NCI-H345 treated with DMSO at 0.1 percent for 48 hours (cell line): ENCODE data around the gene JAZF1.

Experiments used
- DNase-seq: peaks from one replicate; lab custom pipeline; 2025; ENCODE audit not compliant: unreplicated experiment; lab: John Stamatoyannopoulos, UW

Gene JAZF1

DNA sequence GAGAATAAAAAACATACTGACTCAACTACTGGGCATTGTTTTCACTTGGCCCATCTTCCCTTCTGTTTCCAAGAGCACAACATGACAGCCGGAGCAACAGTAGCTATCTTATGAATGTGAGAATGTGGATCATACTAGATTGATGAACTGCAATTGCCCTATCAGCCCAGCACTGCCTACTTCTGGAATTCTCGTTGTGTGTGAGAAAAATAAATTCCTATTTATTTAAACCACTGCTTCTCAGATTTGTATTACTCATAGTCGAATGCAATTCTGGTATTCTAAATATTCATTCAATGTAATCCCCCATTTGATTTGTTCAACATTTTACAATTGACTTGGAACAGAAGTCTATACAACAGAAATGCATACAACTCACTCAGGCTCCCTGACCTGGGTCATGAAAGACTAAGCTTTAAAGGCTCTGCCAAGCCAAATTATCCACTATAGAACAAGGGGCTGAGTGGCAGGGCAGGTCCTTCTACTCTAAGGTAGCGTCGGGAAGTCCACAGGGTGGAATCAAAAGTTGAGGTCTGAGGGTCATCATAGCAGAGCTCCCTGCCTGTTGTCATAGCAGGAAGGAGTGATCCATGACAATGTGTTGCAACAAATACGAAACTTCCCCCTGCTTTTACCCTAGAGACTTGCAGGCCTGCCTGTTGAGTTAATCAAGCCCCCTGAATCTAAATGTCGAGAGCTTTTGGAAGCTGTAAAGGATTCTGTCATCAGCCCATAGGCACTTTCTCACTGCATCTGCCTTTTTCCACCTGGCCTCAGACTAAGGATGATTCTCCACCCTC lies 12.4 kb upstream of the JAZF1 start:
- no peak for DNase-seq

DNA sequence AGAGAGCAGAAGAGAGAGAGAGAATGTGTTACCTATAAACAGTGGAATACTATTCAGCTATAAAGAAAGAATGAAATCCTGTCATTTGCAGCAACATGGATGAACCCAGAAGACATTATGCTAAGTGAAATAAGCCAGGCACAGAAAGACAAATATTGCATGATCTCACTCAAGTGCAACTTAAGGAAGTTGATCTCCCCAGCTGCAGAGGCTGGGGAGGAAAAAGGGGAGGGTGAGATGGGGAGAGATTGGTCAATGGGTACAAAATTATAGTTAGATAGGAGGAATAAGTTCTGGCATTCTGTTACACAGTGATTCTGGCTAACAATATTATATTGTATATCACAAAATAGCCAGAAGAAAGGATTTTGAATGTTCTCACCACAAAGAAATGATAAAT lies 11.2 kb upstream of the JAZF1 start:
- no peak for DNase-seq

DNA sequence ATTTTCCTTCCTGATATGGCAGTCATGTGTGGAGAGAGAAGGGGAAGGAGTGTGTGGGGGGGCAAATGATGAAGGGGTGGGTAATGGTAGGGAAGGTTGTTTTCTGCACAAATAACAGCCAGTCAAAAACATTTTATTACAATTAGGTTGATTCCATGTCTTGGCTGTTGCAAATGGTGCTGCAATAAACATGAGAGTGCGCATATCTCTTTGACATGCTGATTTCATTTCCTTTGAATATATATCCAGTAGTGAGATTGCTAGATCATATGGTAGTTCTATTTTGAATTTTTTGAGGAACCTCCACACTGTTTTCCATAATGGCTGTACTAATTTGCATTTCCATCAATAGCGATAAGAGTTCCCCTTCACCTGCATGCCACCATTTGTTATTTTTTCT lies 10.6 kb upstream of the JAZF1 start:
- no peak for DNase-seq

DNA sequence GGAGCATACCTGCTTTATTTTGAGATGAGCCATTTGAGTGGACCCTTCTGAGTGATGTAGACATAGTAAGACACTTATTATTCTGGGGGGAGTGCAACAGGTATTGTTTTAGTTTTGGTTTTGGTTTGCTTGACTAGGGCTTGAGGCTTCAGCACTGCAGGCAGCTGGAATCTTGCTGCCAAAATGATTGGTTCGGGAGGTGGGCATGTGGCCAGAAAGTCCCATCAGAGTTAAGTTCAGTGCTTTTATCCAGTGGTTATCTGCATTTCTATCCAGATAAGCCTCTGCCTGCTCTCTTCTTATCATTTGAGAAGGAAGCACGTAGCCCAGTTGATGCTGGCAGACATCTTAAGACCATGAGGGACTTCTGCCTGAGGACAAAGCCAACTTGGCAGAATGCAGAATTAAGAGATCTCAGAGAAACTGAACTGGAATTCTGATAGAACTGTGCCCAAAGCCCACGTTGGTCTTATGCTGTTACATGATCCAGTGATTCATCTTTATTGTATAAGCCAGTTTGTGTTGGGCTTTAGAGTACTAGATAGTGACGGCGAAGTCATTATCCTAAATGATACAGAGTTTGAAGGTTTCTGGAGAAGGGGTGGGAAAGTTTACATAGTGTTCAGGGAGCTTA lies 9.6 kb upstream of the JAZF1 start:
- no peak for DNase-seq

DNA sequence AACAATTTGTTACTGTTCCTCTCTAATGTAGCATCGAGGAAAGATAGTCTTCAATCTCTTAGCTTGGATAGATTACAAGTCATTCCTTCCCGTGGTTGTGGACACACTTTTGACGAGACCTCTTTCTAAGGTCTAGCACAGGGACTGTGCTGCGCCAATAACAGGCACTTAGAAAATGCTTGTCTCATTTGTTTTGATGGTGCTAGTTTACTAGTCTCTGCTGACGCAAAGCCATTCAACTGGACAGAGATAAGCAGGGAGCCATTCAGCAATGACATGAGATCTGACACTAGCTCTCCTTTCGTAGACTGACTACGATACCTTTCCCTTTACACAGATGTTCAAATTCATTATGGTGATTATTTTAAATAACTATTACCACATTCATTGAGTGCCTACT lies 6.4 kb upstream of the JAZF1 start:
- no peak for DNase-seq

DNA sequence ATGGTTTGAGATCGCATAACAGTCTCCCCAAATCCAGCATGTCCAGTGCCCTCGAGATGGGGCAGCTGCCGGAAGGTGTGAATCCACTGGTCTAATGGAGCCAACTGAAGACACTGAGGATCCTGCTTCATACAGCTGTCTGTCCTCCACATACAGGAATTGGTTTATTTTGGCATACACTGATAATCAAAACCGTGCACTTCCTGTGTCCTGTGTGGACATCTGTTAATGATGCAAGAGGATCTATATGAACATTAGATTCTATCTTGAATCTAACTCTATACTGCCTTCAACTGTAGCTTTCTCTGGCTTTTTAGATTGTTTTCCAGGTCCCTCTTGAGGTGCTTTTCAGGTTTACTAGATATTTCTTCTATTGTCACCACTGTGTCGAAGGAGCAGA lies 3.0 kb upstream of the JAZF1 start:
- DNase-seq: no peak

DNA sequence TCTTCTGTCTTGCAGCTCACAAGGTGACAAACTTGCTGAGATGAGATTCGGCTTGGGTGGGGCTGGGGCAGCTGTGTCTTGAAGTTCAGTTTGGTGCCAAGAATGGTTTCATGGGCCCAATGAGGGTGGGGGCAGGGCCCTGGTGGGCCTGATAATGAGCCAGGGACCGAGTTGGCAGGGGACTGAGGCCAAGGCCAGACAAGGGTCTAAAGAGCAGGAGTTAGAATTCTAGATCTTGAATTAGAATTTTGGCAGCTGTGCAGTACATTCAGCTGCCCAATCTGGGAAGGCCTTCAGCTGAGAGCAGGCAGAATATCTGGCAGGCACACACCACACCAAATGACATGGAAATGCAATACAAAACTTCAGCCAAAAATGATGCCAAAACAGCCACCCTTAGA lies 1.5 kb upstream of the JAZF1 start:
- DNase-seq: no peak

DNA sequence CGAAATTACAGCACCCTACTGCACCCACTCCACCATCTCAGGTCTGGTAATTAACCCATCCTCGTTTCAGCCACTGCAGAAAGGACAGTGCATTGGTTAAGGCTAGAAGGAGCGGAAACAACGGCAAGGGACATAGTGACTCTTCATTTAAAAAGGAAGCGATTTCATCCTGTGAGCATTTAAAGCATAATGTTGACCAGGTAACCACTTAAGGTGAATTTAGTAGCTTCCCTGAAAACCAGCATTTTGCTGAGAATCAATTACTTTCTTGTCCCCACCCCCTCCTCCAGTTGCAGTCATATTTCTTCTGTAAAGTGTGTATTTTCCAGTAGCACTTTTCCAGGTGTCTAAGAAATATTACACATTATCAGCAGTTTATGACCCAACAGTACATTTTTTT lies 821 bp upstream of the JAZF1 start:
- no peak for DNase-seq

DNA sequence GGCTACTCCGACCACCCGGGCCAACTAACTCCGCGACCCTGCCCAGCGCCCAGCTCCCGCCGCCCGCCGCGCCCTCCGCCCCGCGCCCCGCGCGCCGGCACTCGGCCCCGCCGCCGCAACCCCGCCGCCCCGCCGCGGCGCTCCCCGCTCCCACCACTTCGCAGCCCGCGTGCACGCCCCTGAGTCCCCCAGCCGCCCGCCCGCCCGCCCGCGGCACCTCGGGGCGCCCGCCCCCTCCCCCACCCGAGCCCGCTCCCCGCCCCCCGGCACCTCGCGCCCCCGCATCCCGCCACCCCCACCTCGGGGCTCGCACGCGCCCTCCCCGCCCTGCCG lies 598 bp downstream of the JAZF1 start:
- DNase-seq: no peak

DNA sequence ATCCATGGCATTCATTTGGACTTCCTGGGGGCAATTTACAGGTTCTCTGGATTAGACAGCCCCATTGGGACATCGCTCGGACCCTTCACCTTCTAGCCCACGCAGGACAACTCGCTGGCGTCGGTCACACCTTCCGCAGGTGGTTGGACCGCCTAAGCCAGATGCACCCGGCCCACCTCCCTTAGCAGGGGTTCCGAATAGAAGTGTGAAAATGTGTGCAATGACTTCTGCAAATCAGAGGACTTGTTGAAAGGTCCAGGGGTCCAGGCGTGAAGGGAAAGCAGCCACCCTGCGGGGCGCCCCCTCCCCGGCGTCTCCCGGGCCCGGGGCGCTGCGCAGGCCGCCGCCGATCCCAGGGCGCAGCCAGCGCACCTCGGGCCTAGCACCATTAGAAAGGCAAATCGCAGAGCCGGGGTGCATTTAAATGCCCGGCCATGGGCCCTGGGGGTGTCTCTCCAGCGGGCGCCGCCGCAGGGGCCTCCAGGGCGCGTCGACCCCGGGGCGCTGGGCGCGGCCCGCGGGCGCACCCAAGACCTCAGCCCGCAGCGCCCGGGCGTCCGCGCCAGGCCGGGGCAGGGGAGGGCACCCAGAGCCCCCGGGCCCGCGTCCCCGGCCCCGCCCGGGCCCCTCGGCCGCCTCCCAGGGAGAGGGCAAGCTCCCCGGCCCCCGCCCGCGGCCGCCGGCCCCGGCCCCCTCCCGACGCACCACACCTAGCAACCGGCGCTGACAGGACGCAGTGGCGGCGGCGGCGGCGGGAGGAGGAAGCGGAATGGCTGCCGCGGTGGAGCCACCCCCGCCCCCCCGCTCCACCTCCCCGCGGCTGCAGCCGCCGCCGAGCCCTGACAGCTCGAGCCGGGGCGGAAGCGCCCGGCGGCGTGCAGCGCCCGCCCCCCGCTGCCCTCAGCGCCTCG lies 1.2 kb downstream of the JAZF1 start:
- peak; percentile 38 for DNase-seq

DNA sequence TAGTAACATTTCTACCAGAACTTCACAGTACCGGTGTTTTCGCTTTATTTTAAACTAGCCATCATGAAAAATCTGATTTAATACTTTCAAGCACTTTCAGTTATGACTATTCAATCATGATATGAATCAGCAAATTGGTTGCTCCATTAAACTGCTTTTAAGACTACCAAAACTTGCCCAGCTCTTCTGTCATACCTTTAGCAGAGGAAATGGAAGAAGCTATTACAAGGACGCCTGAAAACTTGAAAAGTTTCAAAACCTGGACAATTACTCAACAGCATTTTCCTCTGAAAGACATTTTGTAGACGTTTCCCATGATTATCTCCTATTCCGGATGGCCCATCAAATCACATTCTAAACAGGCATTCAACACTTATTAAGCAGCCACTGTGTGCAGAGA lies 2.0 kb downstream of the JAZF1 start:
- DNase-seq: no peak

DNA sequence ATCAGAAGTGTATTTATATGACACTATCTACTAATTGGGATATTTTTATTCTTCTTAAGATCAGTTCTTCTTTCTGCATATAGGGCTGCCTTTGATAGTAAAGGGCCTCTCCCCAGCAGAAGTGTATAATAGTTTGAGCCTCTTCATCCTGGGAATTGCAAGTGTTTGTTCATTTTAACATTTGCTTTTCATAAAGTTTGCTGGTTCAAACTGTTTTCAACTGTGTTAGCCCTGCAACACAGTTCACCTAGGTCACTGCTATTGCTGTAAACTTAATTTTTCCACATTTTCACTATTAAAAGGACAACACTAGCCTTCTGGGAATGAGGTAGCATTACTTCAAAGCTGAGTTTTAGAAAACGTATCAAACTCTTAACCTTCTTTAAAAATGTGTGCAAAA lies 2.8 kb downstream of the JAZF1 start:
- no peak for DNase-seq

DNA sequence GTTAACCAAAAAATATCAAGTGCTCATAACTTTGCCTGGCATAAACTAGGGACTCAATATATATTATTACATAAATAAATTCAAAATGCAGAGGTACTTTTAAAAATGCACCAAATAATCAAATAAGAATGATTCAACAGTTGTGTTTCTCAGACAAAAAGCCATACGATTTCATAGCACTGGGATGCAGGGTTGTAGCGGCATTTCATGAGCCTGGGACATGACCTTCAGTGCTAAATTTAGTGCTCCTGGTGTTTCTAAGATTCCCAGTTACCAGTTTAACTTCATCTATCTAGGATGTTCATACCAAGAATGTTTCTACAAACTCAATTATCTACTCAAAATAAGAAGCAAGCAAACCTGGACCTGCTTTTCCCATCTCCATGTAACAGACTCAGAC lies 4.0 kb downstream of the JAZF1 start:
- no peak for DNase-seq

DNA sequence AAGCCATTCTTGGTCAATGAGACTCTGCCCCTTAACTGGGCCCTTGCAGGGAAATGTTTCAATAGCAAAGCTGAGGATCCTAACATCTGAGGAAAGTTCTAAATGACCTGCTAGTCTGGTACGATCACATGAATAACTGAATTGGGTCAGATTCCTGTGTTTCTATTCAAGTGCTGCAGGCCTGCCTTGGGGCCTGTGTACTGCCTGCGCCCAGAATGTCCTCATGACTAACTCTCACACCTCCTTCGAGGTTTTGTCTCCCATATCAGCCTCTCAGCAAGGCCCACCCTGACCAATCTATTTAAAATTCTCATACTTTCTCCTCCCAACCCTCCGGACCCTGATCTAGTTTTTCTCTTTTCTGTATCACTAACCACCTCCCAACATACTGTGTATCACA lies 4.4 kb downstream of the JAZF1 start:
- no peak for DNase-seq

DNA sequence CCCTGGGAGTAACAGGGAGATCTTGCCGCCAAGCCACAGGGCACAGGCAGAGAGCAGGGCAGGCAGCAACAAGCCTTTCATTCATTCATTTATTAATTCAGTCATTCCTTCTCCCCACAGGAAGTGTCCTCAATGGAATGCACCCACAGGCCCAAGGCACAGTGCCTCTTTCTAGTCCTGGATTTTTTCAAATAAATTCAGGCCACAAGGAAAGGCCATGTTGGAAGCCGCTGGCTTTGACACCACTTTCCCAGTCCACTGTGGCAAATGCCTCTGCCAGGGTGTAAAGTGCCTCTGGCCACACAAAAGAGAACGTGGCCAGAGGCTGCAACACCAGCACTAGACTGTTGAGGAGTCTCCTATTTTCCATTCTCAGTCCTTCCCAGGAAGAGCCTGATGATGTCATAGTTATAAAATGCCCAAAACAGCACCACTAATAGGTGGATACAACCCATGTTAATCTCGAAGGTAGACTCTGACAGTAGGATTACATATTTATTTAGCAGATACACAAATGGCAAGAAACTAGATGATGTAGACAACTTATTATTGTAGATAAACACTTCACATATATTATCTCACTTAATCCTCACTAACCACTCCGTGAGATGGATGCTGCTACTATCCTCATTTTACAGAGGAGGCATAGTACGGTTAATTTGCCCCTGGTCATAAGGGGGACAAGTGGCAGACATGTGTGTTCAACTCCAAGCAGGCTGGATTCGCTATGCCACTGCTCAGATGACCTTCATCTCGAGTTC lies 5.5 kb downstream of the JAZF1 start:
- no peak for DNase-seq

DNA sequence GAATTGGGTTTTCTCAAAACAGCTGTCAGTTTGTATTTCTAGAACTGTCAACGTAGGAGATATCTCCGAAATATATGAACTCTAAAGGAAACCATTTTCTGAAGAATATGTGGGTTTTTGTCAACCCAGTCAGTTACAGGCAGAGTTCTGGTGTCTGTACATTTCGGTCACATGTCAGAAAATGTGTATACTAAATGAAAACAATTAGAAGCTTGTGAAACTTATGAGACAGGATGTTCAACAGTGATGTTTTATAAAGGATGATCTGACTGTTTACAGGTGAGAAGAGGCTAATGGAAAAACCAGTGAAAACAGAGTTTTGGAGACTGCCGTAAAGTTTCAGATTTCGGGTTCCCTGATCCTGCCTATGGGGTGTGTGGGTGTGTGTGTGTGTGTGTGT lies 6.2 kb downstream of the JAZF1 start:
- no peak for DNase-seq

DNA sequence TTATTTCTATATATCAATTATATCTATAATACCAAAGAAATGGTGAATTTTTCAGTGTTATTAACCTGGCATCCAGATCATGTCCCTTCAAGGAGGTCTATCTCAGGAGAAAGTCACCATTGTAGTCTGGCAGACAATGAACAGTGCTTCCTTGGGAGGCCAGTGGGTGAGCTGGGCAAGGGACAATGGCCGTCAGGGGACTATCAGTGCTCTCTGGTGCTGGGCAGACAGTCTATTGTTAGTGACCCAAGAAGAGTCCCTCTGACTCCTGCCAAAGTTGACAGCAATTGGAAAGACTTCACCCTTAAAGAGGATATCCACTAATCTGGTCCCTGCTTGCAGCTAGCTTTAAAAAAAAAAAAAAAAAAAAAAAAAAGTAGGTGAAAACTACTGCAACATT lies 7.1 kb downstream of the JAZF1 start:
- DNase-seq: no peak

DNA sequence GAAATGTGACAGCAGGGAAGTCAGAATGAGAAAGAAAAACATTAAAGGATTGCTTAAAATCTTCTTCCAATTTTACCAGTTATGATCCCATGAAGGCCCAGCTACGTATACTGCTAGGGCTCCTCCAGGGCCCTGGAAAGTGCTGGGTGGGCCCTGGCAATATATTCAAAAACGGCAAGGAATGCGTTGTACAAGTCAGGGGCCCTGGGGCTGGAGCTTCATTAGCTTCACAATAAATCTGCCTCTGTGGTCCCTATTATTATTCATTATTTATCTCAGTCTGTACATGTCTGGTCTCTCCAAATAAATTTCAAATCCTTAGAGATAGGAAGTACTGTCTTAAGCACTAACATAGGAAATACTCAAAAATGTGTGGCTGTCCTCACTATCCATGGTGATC lies 7.6 kb downstream of the JAZF1 start:
- DNase-seq: no peak

DNA sequence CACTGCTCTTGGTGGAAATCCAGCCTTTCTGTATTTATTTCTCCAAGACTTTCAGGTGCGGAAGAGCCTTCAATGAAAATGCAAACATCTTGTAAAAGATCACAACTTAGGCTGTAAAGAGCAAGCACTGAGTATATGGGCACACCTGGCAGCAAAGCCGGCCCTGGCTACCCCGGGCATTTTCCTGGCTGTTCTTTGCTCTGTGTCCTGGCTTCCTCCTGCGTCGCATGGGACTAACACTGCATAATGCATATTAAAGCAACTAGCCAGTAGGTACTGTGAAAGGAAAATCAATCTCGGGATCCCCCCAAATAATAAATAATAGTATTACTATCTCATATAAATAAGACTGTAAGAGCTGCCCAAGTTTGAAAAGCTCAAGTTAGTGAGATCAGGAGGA lies 9.9 kb downstream of the JAZF1 start:
- no peak for DNase-seq

DNA sequence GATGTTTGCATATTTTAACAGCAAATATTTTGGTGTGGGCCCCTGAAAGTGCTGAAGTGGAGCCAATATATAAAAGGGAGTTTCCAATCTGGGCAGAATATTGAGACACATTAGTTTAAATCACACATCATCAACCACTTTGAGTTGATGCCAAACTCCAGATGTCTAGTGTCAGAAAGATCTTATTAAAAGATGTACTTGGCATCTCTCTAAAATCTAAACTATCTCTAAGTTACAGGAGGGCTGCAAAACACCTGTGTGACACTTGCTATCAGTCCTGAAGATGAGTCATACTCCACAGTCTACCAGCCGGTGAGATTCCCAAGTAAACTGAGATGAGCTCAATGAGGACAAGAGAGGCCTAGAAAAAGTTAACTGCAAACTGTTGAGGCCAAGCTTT lies 11.4 kb downstream of the JAZF1 start:
- DNase-seq: no peak

DNA sequence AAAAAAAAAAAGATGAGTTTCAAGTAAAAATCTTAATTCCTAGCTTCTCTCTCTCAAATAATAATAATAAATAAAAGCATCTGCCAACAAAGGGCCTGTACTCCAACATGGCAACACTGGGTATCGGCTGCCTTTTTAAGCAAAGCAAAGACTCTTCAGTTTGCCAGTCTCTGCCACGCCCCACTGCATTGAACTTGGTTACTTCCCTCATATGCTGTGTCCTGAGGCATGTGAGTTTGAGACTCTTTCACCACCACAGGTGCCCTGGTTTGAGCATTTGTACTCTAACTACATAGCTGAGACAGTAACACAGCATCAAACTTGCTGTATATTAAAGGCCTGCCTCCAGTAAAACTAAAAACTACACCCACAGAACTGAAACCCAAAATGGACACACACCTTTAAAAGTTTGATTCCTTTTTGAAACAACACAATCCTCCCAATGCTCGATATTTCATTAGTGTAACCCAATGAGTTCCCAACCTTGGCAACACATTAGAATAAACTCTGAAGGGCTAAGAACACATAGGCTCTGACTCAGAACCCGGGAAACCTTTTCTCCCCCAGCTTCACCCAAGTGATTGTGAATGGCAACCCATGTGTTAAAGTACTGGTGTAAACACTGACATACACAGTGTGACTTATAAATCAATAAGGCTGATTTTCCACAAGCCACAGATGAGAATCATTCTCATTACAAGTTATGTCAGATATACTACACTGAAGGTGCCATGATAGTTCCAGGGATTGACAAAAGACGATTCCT lies 12.0 kb downstream of the JAZF1 start:
- no peak for DNase-seq
